Mesenchymal stem cell (in vitro differentiated cells and primary cell): Measurements from ENCODE around the gene EYA2.

ENCODE experiments used
- DNase-seq: peaks from one replicate; pipeline ENCODE4 v3.0.0-alpha.2; 2013
- H2AFZ ChIP-seq: one replicate; pipeline ENCODE4 v1.6.1; 2013; ENCODE audit warnings: low read depth, mild to moderate bottlenecking, control low read depth, inconsistent platforms, low read length, moderate library complexity
- H2AK5ac ChIP-seq: 2 replicates; pipeline ENCODE4 v1.6.1; 2013; ENCODE audit warnings: low read length, moderate library complexity, mild to moderate bottlenecking, inconsistent platforms; ENCODE audit not compliant: severe bottlenecking
- H2BK120ac ChIP-seq: one replicate; pipeline ENCODE4 v1.6.1; 2013; ENCODE audit warnings: low read depth, mild to moderate bottlenecking, inconsistent platforms, low read length, moderate library complexity
- H2BK12ac ChIP-seq, 2 experiments: one replicate each; pipeline ENCODE4 v1.6.1; 2013; ENCODE audit warnings: inconsistent platforms in 2 of 2, low read length in 2 of 2, mild to moderate bottlenecking in 2 of 2, moderate library complexity in 2 of 2, control low read depth in 1 of 2
- H2BK15ac ChIP-seq: one replicate; pipeline ENCODE4 v1.6.1; 2013; ENCODE audit warnings: mild to moderate bottlenecking, low read depth, inconsistent platforms; ENCODE audit not compliant: poor library complexity, severe bottlenecking
- H2BK5ac ChIP-seq: 2 replicates; pipeline ENCODE4 v1.6.1; 2013; ENCODE audit warnings: low read depth, mild to moderate bottlenecking, low read length, control low read depth, inconsistent platforms; ENCODE audit not compliant: poor library complexity, severe bottlenecking
- H3K14ac ChIP-seq, 2 experiments: one replicate each; pipeline ENCODE4 v1.6.1; 2013; ENCODE audit warnings: inconsistent platforms in 2 of 2, low read length in 2 of 2, control low read depth in 1 of 2, mild to moderate bottlenecking in 1 of 2, moderate library complexity in 1 of 2
- H3K18ac ChIP-seq, 2 experiments: one replicate each; pipeline ENCODE4 v1.6.1; 2013; ENCODE audit warnings: inconsistent platforms in 2 of 2, low read length in 2 of 2, control low read depth in 1 of 2, low read depth in 1 of 2, mild to moderate bottlenecking in 1 of 2
- H3K23ac ChIP-seq, 2 experiments: one replicate each; pipeline ENCODE4 v1.6.1; 2013; ENCODE audit warnings: inconsistent platforms in 2 of 2, low read length in 2 of 2, mild to moderate bottlenecking in 2 of 2, moderate library complexity in 2 of 2, control low read depth in 1 of 2
- H3K27ac ChIP-seq: 2 replicates; pipeline ENCODE4 v1.5.1; 2013; ENCODE audit warnings: mild to moderate bottlenecking, moderate library complexity, low read length, control low read depth, inconsistent platforms; ENCODE audit not compliant: poor library complexity, severe bottlenecking
- H3K27me3 ChIP-seq, 2 experiments: 2 replicates each; pipeline versions ENCODE4 v1.6.1 to v1.7.0; 2013; ENCODE audit warnings: low read length in 2 of 2, mild to moderate bottlenecking in 2 of 2, moderate library complexity in 2 of 2, control low read depth in 1 of 2, inconsistent platforms in 1 of 2; ENCODE audit not compliant: control insufficient read depth in 1 of 2, insufficient read depth in 1 of 2
- H3K36me3 ChIP-seq, 2 experiments: 2 replicates each; pipeline versions ENCODE4 v1.6.1 to v1.7.0; 2013; ENCODE audit warnings: low read length in 2 of 2, control low read depth in 1 of 2, inconsistent platforms in 1 of 2, low read depth in 1 of 2, mild to moderate bottlenecking in 1 of 2; ENCODE audit not compliant: insufficient read depth in 2 of 2, control insufficient read depth in 1 of 2
- H3K4ac ChIP-seq, 2 experiments: one replicate each; pipeline ENCODE4 v1.6.1; 2013; ENCODE audit warnings: inconsistent platforms in 2 of 2, low read length in 2 of 2, mild to moderate bottlenecking in 2 of 2, moderate library complexity in 2 of 2, control low read depth in 1 of 2, low read depth in 1 of 2
- H3K4me1 ChIP-seq: 2 replicates; pipeline ENCODE4 v1.6.1; 2013; ENCODE audit warnings: low read depth, low read length, control low read depth; ENCODE audit not compliant: control insufficient read depth, insufficient read depth
- H3K4me2 ChIP-seq: 2 replicates; pipeline ENCODE4 v1.6.1; 2013; ENCODE audit warnings: low read length, mild to moderate bottlenecking, inconsistent platforms; ENCODE audit not compliant: poor library complexity, severe bottlenecking
- H3K4me3 ChIP-seq, 2 experiments: 2 replicates each; pipeline versions ENCODE4 v1.5.1 to v1.7.0; 2013; ENCODE audit warnings: low read length in 2 of 2, mild to moderate bottlenecking in 2 of 2, control low read depth in 1 of 2, low read depth in 1 of 2; ENCODE audit not compliant: insufficient read depth in 1 of 2
- H3K79me1 ChIP-seq: replicated peaks from 2 replicates; pipeline ENCODE4 v1.6.1; 2013; ENCODE audit warnings: mild to moderate bottlenecking, control low read depth, low read length, inconsistent platforms; ENCODE audit not compliant: poor library complexity, severe bottlenecking
- H3K9ac ChIP-seq: 2 replicates; pipeline ENCODE4 v1.7.0; 2013; ENCODE audit warnings: mild to moderate bottlenecking, low read length, moderate library complexity
- H3K9me3 ChIP-seq: 2 replicates; pipeline ENCODE4 v1.7.0; 2013; ENCODE audit warnings: mild to moderate bottlenecking, low read length; ENCODE audit not compliant: control insufficient read depth
- H4K8ac ChIP-seq: one replicate; pipeline ENCODE4 v1.6.1; 2013; ENCODE audit warnings: inconsistent platforms, mild to moderate bottlenecking, low read length, moderate library complexity
- H4K91ac ChIP-seq: one replicate; pipeline ENCODE4 v1.6.1; 2013; ENCODE audit warnings: mild to moderate bottlenecking, low read length, inconsistent platforms
- WGBS: methylation state at CpG from one replicate; pipeline ENCODE4 v1.1.7; 2013; ENCODE audit warnings: mixed read lengths; 5-methylcytosine and 5-hydroxymethylcytosine counted together

Gene EYA2

DNA sequence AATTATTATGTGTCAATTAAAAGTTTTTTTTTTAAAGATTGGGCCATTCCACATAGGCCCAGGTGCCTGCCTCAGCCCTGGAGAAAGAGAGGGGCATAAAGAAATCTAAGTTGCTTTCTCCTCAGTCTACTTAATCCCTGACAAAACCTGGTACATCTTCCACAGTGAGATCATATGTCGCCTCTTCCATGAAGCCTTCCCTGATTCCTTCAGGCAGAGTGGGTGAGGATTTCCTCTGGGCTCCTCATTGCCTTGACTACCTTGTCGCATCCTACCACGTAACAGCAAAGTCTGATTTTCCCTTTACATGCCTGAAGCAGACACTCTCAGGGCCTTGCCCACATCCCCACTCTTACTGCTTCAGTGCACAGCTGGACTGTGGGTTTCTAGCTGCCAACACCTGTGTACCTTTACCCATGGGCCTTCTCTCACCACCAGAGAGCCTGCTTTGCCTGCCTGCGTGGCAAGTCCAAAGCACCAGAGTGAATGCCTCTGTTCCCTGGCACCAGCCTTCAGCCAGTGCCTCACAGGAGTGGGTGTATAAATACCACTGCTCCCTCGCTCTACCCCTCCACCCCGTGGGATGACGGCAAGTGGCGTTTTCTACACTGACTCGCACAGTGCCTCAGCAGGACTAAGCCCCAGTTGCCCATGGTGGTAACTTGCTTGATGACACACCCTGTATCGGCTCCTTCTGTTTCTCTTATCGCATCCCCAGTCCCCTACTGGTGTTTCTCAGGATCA lies 68.0 kb downstream of the EYA2 start:
- DNase-seq: no peak
- H2AK5ac ChIP-seq: no peak overlapping the region
- H3K14ac ChIP-seq: no peak overlapping the region
- H3K9me3 ChIP-seq: no peaks in the 10 kb centered on the region
- H3K18ac ChIP-seq: no peak overlapping the region
- H3K36me3 ChIP-seq: no peaks in the 10 kb centered on the region
- H3K4me3 ChIP-seq: no peak overlapping the region
- H3K4me2 ChIP-seq: no peak overlapping the region
- no peak overlapping the region for H2BK120ac ChIP-seq
- no peak overlapping the region for H2BK5ac ChIP-seq
- no peaks in the 10 kb centered on the region for H3K27me3 ChIP-seq
- H3K23ac ChIP-seq: no peak overlapping the region
- no peak overlapping the region for H3K4ac ChIP-seq
- H3K4me1 ChIP-seq: peaks cover 3% of the 10 kb centered on the region
- no peak overlapping the region for H3K27ac ChIP-seq
- H2BK12ac ChIP-seq: no peak overlapping the region
- H4K91ac ChIP-seq: no peak overlapping the region
- 64% methylated on average over 11 of the region's 11 CpGs for WGBS
- H4K8ac ChIP-seq: no peak overlapping the region
- no peaks in the 10 kb centered on the region for H3K79me1 ChIP-seq
- H2AFZ ChIP-seq: no peak overlapping the region
- H3K9ac ChIP-seq: no peak overlapping the region
- H2BK15ac ChIP-seq: no peak overlapping the region

DNA sequence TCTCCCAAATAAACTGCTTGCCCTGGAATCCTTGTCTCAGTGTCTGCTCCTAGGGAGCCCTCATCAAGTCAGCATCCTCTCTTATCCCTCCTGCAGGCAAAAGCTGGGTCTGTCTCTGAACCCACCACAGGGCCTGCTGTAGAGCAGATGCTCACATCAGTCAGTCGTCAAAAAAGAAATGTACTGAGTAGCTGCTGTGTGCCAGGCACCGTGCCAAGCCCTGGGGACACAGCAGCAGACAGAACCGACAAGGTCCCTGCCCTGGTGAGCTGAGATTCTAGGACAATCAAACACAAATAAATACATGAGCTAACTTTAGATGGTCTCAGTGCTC lies 68.5 kb downstream of the EYA2 start:
- Histone ChIP-seq H4K8ac (no peak overlapping the region), H2AFZ (no peak overlapping the region), H2BK120ac (no peak overlapping the region), H3K18ac (no peak overlapping the region), H3K14ac (no peak overlapping the region), H3K9me3 (no peaks in the 10 kb centered on the region), H3K23ac (no peak overlapping the region), H4K91ac (no peak overlapping the region), H3K4me2 (no peak overlapping the region), H3K27ac (no peak overlapping the region), H3K4me1 (peaks cover 3% of the 10 kb centered on the region), H2BK12ac (no peak overlapping the region), H2BK5ac (no peak overlapping the region), H3K27me3 (no peaks in the 10 kb centered on the region), H3K9ac (no peak overlapping the region), H3K4ac (no peak overlapping the region), H3K4me3 (no peak overlapping the region), H3K36me3 (no peaks in the 10 kb centered on the region), H2BK15ac (no peak overlapping the region), H2AK5ac (no peak overlapping the region), H3K79me1 (no peaks in the 10 kb centered on the region)
- 60% methylated on average over 3 of the region's 3 CpGs for WGBS
- DNase-seq: no peak

DNA sequence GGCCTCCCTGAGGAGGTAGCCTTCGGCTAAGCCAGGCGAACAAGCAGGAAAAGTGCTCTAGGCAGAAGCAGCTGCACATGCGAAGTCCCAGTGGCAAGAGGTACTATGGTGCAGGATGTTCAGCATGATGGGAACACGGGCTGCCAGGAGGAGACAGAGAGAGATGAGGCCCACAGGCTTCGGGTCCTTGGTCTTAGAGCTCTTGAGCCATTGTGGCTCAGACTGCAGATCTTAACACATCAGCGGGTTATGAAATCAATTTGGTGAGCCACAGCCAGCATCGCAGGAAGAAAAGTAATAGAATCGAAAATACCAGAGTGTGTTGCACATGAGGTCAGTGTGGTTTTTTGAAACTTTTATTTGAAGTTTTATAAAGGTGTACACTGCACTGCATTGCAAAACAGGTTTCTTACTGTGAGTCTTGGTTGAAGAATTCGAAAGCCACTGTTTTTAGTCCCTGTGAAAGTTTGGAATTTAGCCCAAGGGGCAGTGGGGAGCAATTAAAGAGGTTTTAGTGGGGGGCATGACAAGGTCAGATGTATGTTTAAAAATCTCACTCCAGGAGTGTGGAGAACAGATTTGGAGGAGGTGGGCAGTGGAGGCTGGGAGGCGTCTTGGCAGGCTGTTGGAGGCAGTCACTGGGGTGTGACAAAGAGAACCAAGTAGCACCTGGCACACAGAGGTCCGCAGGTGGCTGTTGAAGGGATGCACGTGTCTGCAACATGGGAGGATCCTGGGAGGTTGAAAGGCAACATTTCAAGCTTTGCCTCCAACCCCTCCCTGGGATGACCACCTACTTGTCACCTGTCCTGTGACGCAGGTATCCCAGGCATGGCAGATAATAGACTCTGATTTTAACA lies 69.3 kb downstream of the EYA2 start:
- Histone ChIP-seq H3K27me3 (peaks cover 0 to 3% of the 10 kb centered on the region in 2 experiments), H3K36me3 (no peaks in the 10 kb centered on the region), H3K4me2 (no peak overlapping the region), H2BK120ac (no peak overlapping the region), H2BK5ac (no peak overlapping the region), H3K27ac (no peak overlapping the region), H3K4me3 (no peak overlapping the region), H3K18ac (no peak overlapping the region), H4K91ac (no peak overlapping the region), H3K23ac (no peak overlapping the region), H3K9me3 (no peaks in the 10 kb centered on the region), H3K9ac (no peak overlapping the region), H3K79me1 (no peaks in the 10 kb centered on the region), H3K4ac (no peak overlapping the region), H4K8ac (no peak overlapping the region), H2AK5ac (no peak overlapping the region), H3K14ac (no peak overlapping the region), H2BK12ac (no peak overlapping the region), H2AFZ (no peak overlapping the region), H2BK15ac (no peak overlapping the region), H3K4me1 (peaks cover 3% of the 10 kb centered on the region)
- WGBS: 82% methylated on average over 13 of the region's 13 CpGs
- DNase-seq: no peak

DNA sequence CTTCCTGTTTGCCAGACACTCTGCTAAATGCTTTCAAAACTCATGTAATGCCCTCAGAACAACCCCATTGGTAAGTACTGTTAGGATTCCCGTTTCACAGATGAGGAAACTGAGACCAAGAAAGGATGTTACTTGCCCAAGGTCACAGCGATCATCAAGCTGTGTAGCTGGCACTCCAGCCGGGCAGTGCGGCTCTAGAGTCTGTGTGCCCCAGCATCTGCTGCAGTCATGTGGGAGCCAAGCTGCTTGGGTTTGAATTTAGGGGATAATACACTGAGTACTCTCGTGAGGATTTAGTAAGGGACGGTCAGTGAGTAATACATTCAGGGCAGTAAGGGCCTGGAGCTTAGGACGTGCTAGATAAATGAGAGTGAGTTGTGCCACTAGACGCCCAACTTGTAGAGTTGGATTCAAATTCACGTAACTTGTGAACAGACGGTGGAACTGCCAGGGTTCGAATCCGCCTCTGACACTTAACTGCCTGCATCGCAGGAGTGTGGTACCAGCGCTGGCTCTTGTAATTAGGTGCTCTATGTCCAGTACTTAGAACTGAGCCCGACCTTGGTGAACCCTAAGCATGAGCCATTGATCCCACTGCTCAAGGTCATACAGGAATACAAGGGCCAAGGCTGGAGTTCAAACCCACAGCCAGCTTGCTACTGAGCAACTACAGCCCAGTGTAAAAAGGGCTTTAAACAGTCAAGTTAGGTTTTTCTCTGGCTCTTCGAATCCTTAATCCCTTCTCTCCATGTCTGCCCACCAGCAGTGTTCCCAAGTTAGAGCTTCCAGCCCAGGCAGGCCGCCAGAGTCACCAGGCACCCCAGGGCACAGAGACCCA lies 70.2 kb downstream of the EYA2 start:
- whole genome bisulfite sequencing: 90% methylated on average over 17 of the region's 17 CpGs

More for the DNA sequence above, 70.2 kb downstream of the EYA2 start:
- Histone ChIP-seq H2BK15ac (no peak overlapping the region), H4K8ac (no peak overlapping the region), H3K23ac (no peak overlapping the region), H3K4me3 (no peak overlapping the region), H3K9ac (no peak overlapping the region), H2BK5ac (no peak overlapping the region), H3K79me1 (no peaks in the 10 kb centered on the region), H3K27me3 (peaks cover 0 to 3% of the 10 kb centered on the region in 2 experiments), H3K18ac (no peak overlapping the region), H3K9me3 (no peaks in the 10 kb centered on the region), H3K4me2 (no peak overlapping the region), H2AFZ (no peak overlapping the region), H2BK12ac (no peak overlapping the region), H3K14ac (no peak overlapping the region), H2AK5ac (no peak overlapping the region), H3K4me1 (no peaks in the 10 kb centered on the region), H3K4ac (no peak overlapping the region), H3K36me3 (no peaks in the 10 kb centered on the region), H4K91ac (no peak overlapping the region), H3K27ac (no peak overlapping the region), H2BK120ac (no peak overlapping the region)
- no peak for DNase-seq
